Measurements from ENCODE around the gene RASSF5.

DNA sequence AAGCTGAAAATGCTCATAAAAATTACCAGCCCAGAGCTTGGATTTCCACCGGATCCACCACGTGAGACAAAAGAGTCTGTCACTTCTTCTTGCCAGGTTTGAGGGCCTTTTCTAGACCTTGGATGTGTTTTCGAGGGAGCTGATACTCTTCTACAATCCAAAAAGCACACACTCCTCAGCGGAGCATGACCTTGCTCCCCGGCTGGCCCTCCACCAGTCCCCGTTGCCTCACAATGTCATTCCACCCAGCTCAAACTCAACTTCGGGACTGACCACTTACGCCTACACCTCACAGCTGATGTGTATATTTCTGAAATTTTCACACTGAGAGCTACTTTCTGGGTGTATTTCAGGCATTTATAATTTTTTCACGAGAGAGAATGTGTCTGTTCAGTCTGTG, 84.4 kb downstream of the RASSF5 start:
- TF ChIP-seq CTCF (IDR thresholded peaks at IDR 0.05) = no peak
- no peak for TF ChIP-seq POLR2A (IDR thresholded peaks at IDR 0.05)

Measured in Peyer's patch (tissue), 4 donors.